K562 (cell line): ENCODE results near the gene GPRASP1. TPM values are rescaled to one million over a fixed set of nuclear protein-coding genes. Genes with fewer than 3 reads are reported as not detected.

ENCODE experiments used
- polyA plus RNA-seq, 8 experiments: library from polyadenylated mRNA; depleted of rRNA in 4 of 8; stranded (reverse) in 5 of 8; unstranded in 3 of 8; fragments of >200 nt; fragmentation: Nextera tagmentation in 2 of 8; fragmentation: Illumina TruSeq in 1 of 8; extraction: Ambion mirVana in 2 of 8; extraction: Trizol in 1 of 8; gene quantifications; 2 replicates each; pipeline versions ENCODE4 v1.2.1 to v1.2.3, GENCODE V29; 2011 to 2014; ENCODE audit warnings: inconsistent platforms in 1 of 8, missing spikeins in 1 of 8
- small RNA-seq: library from RNA; depleted of rRNA; stranded (forward); fragments of <200 nt; gene quantifications from one replicate; pipeline ENCODE3, GENCODE V24; 2014
- total RNA-seq, 7 experiments: library from RNA; depleted of rRNA in 6 of 7; stranded (reverse); fragments of >200 nt in 6 of 7; fragmentation: Illumina TruSeq in 2 of 7; extraction: Trizol in 2 of 7; gene quantifications; 2 replicates each; pipeline versions ENCODE4 v1.2.1 to v1.2.3, GENCODE V29; 2011 to 2021; ENCODE audit warnings: low replicate concordance in 1 of 7

GPRASP1 gene
- total and polyA plus RNA-seq, 9 of the 15 experiments (the other 6 are each of a cell fraction or from before 2014, with no cell fraction given), result 0.01 to 0.94 (median 0.23) TPM

Small RNA genes within 50 kb of the gene (small RNA-seq; reads per million reads assigned to genes)
- not detected for gene RNU6-589P

Other genes with a start within 250 kb of the GPRASP1 start
- 1.7 and 3.4 TPM in 2 replicates for gene NXF2B, start 211.5 kb upstream of the GPRASP1 start, total RNA-seq (2014; rRNA removed)
- gene NXF2B, start 211.5 kb upstream of the GPRASP1 start, total RNA-seq (2014; rRNA removed; fragmentation: Illumina TruSeq; extraction: Trizol), result 6.4 and 7.1 TPM in 2 replicates
- 4.7 and 5.8 TPM in 2 replicates for gene NXF2B, start 211.5 kb upstream of the GPRASP1 start, total RNA-seq (2015; rRNA removed; fragmentation: Illumina TruSeq; extraction: Trizol)
- 7.7 and 8.0 TPM in 2 replicates for gene NXF2B, start 211.5 kb upstream of the GPRASP1 start, total RNA-seq (2021)
- 0.91 and 0.93 TPM in 2 replicates for gene NXF2B, start 211.5 kb upstream of the GPRASP1 start, polyA plus RNA-seq (2011; rRNA removed)
- gene NXF2B, start 211.5 kb upstream of the GPRASP1 start, polyA plus RNA-seq (2014; fragmentation: Illumina TruSeq; extraction: Trizol), result 5.5 and 5.8 TPM in 2 replicates
- 10 to 100 TPM in 1 of 2 experiments, 1 to 10 TPM in 1; 7.8 to 16.1 TPM for gene NXF2B, start 211.5 kb upstream of the GPRASP1 start, polyA plus RNA-seq (2014; fragmentation: Nextera tagmentation; extraction: Ambion mirVana)
- gene NXF2B, start 211.5 kb upstream of the GPRASP1 start, polyA plus RNA-seq (2014; rRNA removed), result 0.80 and 1.8 TPM in 2 replicates
- gene TCP11X2, start 179.7 kb upstream of the GPRASP1 start, total RNA-seq (2014; rRNA removed), result not detected in 2 replicates
- gene TCP11X2, start 179.7 kb upstream of the GPRASP1 start, total RNA-seq (2014; rRNA removed; fragmentation: Illumina TruSeq; extraction: Trizol), result not detected in 2 replicates
- not detected in 2 replicates for gene TCP11X2, start 179.7 kb upstream of the GPRASP1 start, total RNA-seq (2015; rRNA removed; fragmentation: Illumina TruSeq; extraction: Trizol)
- gene TCP11X2, start 179.7 kb upstream of the GPRASP1 start, total RNA-seq (2021), result not detected in 2 replicates
- not detected in 2 replicates for gene TCP11X2, start 179.7 kb upstream of the GPRASP1 start, polyA plus RNA-seq (2011; rRNA removed)
- gene TCP11X2, start 179.7 kb upstream of the GPRASP1 start, polyA plus RNA-seq (2014; fragmentation: Illumina TruSeq; extraction: Trizol), result not detected in 2 replicates
- gene TCP11X2, start 179.7 kb upstream of the GPRASP1 start, polyA plus RNA-seq (2014; fragmentation: Nextera tagmentation; extraction: Ambion mirVana), result not detected
- not detected in 2 replicates for gene TCP11X2, start 179.7 kb upstream of the GPRASP1 start, polyA plus RNA-seq (2014; rRNA removed)
- gene TMSB15A, start 134.7 kb upstream of the GPRASP1 start, total RNA-seq (2014; rRNA removed), result 0.49 and 1.1 TPM in 2 replicates
- 0.91 and 1.2 TPM in 2 replicates for gene TMSB15A, start 134.7 kb upstream of the GPRASP1 start, total RNA-seq (2014; rRNA removed; fragmentation: Illumina TruSeq; extraction: Trizol)
- gene TMSB15A, start 134.7 kb upstream of the GPRASP1 start, total RNA-seq (2015; rRNA removed; fragmentation: Illumina TruSeq; extraction: Trizol), result 0.54 and 0.87 TPM in 2 replicates
- 0.49 TPM in 1 of 2 replicates, not detected in the other for gene TMSB15A, start 134.7 kb upstream of the GPRASP1 start, total RNA-seq (2021)
- 0.61 and 1.6 TPM in 2 replicates for gene TMSB15A, start 134.7 kb upstream of the GPRASP1 start, polyA plus RNA-seq (2011; rRNA removed)
- gene TMSB15A, start 134.7 kb upstream of the GPRASP1 start, polyA plus RNA-seq (2014; fragmentation: Illumina TruSeq; extraction: Trizol), result 0.78 and 1.1 TPM in 2 replicates
- gene TMSB15A, start 134.7 kb upstream of the GPRASP1 start, polyA plus RNA-seq (2014; fragmentation: Nextera tagmentation; extraction: Ambion mirVana), result 1 to 10 TPM; 1.2 to 1.6 TPM
- 0.39 and 0.85 TPM in 2 replicates for gene TMSB15A, start 134.7 kb upstream of the GPRASP1 start, polyA plus RNA-seq (2014; rRNA removed)
- 19.8 and 22.6 TPM in 2 replicates for gene ARMCX5, start 52.0 kb upstream of the GPRASP1 start, total RNA-seq (2014; rRNA removed)
- gene ARMCX5, start 52.0 kb upstream of the GPRASP1 start, total RNA-seq (2014; rRNA removed; fragmentation: Illumina TruSeq; extraction: Trizol), result 18.2 and 19.3 TPM in 2 replicates
- 15.6 and 16.1 TPM in 2 replicates for gene ARMCX5, start 52.0 kb upstream of the GPRASP1 start, total RNA-seq (2015; rRNA removed; fragmentation: Illumina TruSeq; extraction: Trizol)
- gene ARMCX5, start 52.0 kb upstream of the GPRASP1 start, total RNA-seq (2021), result 13.4 TPM in 2 replicates
- gene ARMCX5, start 52.0 kb upstream of the GPRASP1 start, polyA plus RNA-seq (2011; rRNA removed), result 10.4 and 17.3 TPM in 2 replicates
- gene ARMCX5, start 52.0 kb upstream of the GPRASP1 start, polyA plus RNA-seq (2014; fragmentation: Illumina TruSeq; extraction: Trizol), result 19.9 and 22.9 TPM in 2 replicates
- 10 to 100 TPM; 17.3 to 29.4 TPM for gene ARMCX5, start 52.0 kb upstream of the GPRASP1 start, polyA plus RNA-seq (2014; fragmentation: Nextera tagmentation; extraction: Ambion mirVana)
- 15.1 and 17.4 TPM in 2 replicates for gene ARMCX5, start 52.0 kb upstream of the GPRASP1 start, polyA plus RNA-seq (2014; rRNA removed)
- 2.1 and 2.7 TPM in 2 replicates for gene GPRASP2, start 61.0 kb downstream of the GPRASP1 start, total RNA-seq (2014; rRNA removed)
- gene GPRASP2, start 61.0 kb downstream of the GPRASP1 start, total RNA-seq (2014; rRNA removed; fragmentation: Illumina TruSeq; extraction: Trizol), result 3.3 TPM in 2 replicates
- gene GPRASP2, start 61.0 kb downstream of the GPRASP1 start, total RNA-seq (2015; rRNA removed; fragmentation: Illumina TruSeq; extraction: Trizol), result 2.6 and 3.0 TPM in 2 replicates
- gene GPRASP2, start 61.0 kb downstream of the GPRASP1 start, total RNA-seq (2021), result 1.7 and 2.2 TPM in 2 replicates
- gene GPRASP2, start 61.0 kb downstream of the GPRASP1 start, polyA plus RNA-seq (2011; rRNA removed), result 0.61 and 1.6 TPM in 2 replicates
- gene GPRASP2, start 61.0 kb downstream of the GPRASP1 start, polyA plus RNA-seq (2014; fragmentation: Illumina TruSeq; extraction: Trizol), result 2.3 TPM in 2 replicates
- 1 to 10 TPM; 1.2 to 1.6 TPM for gene GPRASP2, start 61.0 kb downstream of the GPRASP1 start, polyA plus RNA-seq (2014; fragmentation: Nextera tagmentation; extraction: Ambion mirVana)
- 1.4 and 2.4 TPM in 2 replicates for gene GPRASP2, start 61.0 kb downstream of the GPRASP1 start, polyA plus RNA-seq (2014; rRNA removed)
- 0.50 and 0.78 TPM in 2 replicates for gene GPRASP3, start 69.3 kb downstream of the GPRASP1 start, total RNA-seq (2014; rRNA removed)
- 1.3 and 1.5 TPM in 2 replicates for gene GPRASP3, start 69.3 kb downstream of the GPRASP1 start, total RNA-seq (2014; rRNA removed; fragmentation: Illumina TruSeq; extraction: Trizol)
- gene GPRASP3, start 69.3 kb downstream of the GPRASP1 start, total RNA-seq (2015; rRNA removed; fragmentation: Illumina TruSeq; extraction: Trizol), result 1.4 and 1.9 TPM in 2 replicates
- 1.1 and 1.8 TPM in 2 replicates for gene GPRASP3, start 69.3 kb downstream of the GPRASP1 start, total RNA-seq (2021)
- 0.24 and 0.96 TPM in 2 replicates for gene GPRASP3, start 69.3 kb downstream of the GPRASP1 start, polyA plus RNA-seq (2011; rRNA removed)
- 1.1 and 1.2 TPM in 2 replicates for gene GPRASP3, start 69.3 kb downstream of the GPRASP1 start, polyA plus RNA-seq (2014; fragmentation: Illumina TruSeq; extraction: Trizol)
- gene GPRASP3, start 69.3 kb downstream of the GPRASP1 start, polyA plus RNA-seq (2014; fragmentation: Nextera tagmentation; extraction: Ambion mirVana), result 1 to 10 TPM in 1 of 2 experiments, under 1 TPM in 1; 0.63 to 1.1 TPM
- 0.66 and 0.77 TPM in 2 replicates for gene GPRASP3, start 69.3 kb downstream of the GPRASP1 start, polyA plus RNA-seq (2014; rRNA removed)